IMR-90 (cell line): ENCODE measurements around the gene AOPEP. TPM values are rescaled to one million over a fixed set of nuclear protein-coding genes. Genes with fewer than 3 reads are reported as not detected.

Experiments used
- ATAC-seq: fragments of 200-7000 bp; cut with Tn5 transposase; 2 replicates; pipeline ENCODE4 v1.9.1; 2020; ENCODE audit warnings: low read depth, mild to moderate bottlenecking, moderate library complexity
- BruUV-seq: library from RNA; stranded (reverse); fragments of 400-500 nt; replicated peaks from 2 replicates; lab custom pipeline; 2021; lab: Mats Ljungman, UMichigan
- CTCF ChIA-PET: fragments of 300-600 bp; formaldehyde crosslinking; extraction: SDS; loops from one replicate; lab custom pipeline; 2021; ENCODE audit warnings: antibody characterized with exemption; lab: Yijun Ruan, JAX
- POLR2A ChIA-PET: fragments of 300-600 bp; sonication (Branson Sonifier 250); formaldehyde crosslinking; loops from one replicate; lab custom pipeline; 2022; ENCODE audit warnings: antibody characterized with exemption; ENCODE audit not compliant: unreplicated experiment; lab: Charles Lee
- DNase-seq: peaks from one replicate; pipeline ENCODE4 v3.0.0; 2013
- H2AFZ ChIP-seq: replicated peaks from 2 replicates; pipeline ENCODE3; 2013; ENCODE audit warnings: low read length, mild to moderate bottlenecking; ENCODE audit not compliant: poor library complexity
- H2AK5ac ChIP-seq: 2 replicates; pipeline ENCODE4 v1.6.1; 2013; ENCODE audit warnings: low read depth, low read length, inconsistent platforms
- H2AK9ac ChIP-seq: replicated peaks from 2 replicates; pipeline ENCODE3; 2013; ENCODE audit warnings: mild to moderate bottlenecking, low read depth, low read length, moderate library complexity; ENCODE audit not compliant: poor library complexity
- H2BK120ac ChIP-seq: 2 replicates; pipeline ENCODE4 v1.6.1; 2013; ENCODE audit warnings: low read depth, low read length, inconsistent platforms
- H2BK15ac ChIP-seq: 3 replicates; pipeline ENCODE4 v1.6.1; 2013; ENCODE audit warnings: low read depth, low read length, inconsistent platforms
- H2BK20ac ChIP-seq: 2 replicates; pipeline ENCODE4 v1.6.1; 2013; ENCODE audit warnings: low read depth, mild to moderate bottlenecking, inconsistent platforms, low read length, moderate library complexity
- H2BK5ac ChIP-seq: 2 replicates; pipeline ENCODE4 v1.6.1; 2013; ENCODE audit warnings: mild to moderate bottlenecking, low read depth, low read length, inconsistent platforms; ENCODE audit not compliant: poor library complexity, severe bottlenecking
- H3K14ac ChIP-seq: replicated peaks from 2 replicates; pipeline ENCODE4 v1.6.1; 2013; ENCODE audit warnings: low read depth, low read length, inconsistent platforms
- H3K18ac ChIP-seq: 2 replicates; pipeline ENCODE4 v1.6.1; 2013; ENCODE audit warnings: low read depth, low read length, control low read depth
- H3K23ac ChIP-seq: 2 replicates; pipeline ENCODE4 v1.6.1; 2013; ENCODE audit warnings: low read depth, low read length, inconsistent platforms
- H3K27ac ChIP-seq: 2 replicates; pipeline ENCODE4 v1.5.1; 2013; ENCODE audit warnings: mild to moderate bottlenecking, control low read depth, low read length; ENCODE audit not compliant: insufficient read depth
- H3K27me3 ChIP-seq: 2 replicates; pipeline ENCODE4 v1.6.1; 2013; ENCODE audit warnings: low read length; ENCODE audit not compliant: control insufficient read depth, insufficient read depth
- H3K36me3 ChIP-seq: 2 replicates; pipeline ENCODE4 v1.6.1; 2013; ENCODE audit warnings: low read length, mixed read lengths; ENCODE audit not compliant: control insufficient read depth, insufficient read depth
- H3K4ac ChIP-seq: 2 replicates; pipeline ENCODE4 v1.6.1; 2013; ENCODE audit warnings: low read depth, low read length, inconsistent platforms
- H3K4me1 ChIP-seq: 2 replicates; pipeline ENCODE4 v1.6.1; 2013; ENCODE audit warnings: low read length, mixed read lengths; ENCODE audit not compliant: control insufficient read depth, insufficient read depth
- H3K4me2 ChIP-seq: 2 replicates; pipeline ENCODE4 v1.6.1; 2013; ENCODE audit warnings: low read depth, mild to moderate bottlenecking, control low read depth, low read length, moderate library complexity
- H3K4me3 ChIP-seq: 2 replicates; pipeline ENCODE4 v1.5.1; 2013; ENCODE audit warnings: low read depth, mild to moderate bottlenecking, control low read depth, low read length, moderate library complexity; ENCODE audit not compliant: insufficient read depth
- H3K56ac ChIP-seq: 2 replicates; pipeline ENCODE4 v1.6.1; 2013; ENCODE audit warnings: low read length, inconsistent platforms; ENCODE audit not compliant: insufficient read depth; ENCODE audit errors: extremely low read depth
- H3K79me1 ChIP-seq, 2 experiments: 2 replicates each; pipeline ENCODE4 v1.6.1; 2013; ENCODE audit warnings: low read length in 2 of 2, inconsistent platforms in 1 of 2, low read depth in 1 of 2
- H3K9ac ChIP-seq: 2 replicates; pipeline ENCODE4 v1.6.1; 2013; ENCODE audit warnings: low read depth, low read length, control low read depth
- H3K9me1 ChIP-seq: 2 replicates; pipeline ENCODE4 v1.6.1; 2013; ENCODE audit warnings: low read length, inconsistent platforms; ENCODE audit not compliant: insufficient read depth
- H3K9me3 ChIP-seq: 2 replicates; pipeline ENCODE4 v1.6.1; 2013; ENCODE audit warnings: low read length; ENCODE audit not compliant: control insufficient read depth, insufficient read depth
- H4K20me1 ChIP-seq: 2 replicates; pipeline ENCODE4 v1.6.1; 2013; ENCODE audit warnings: low read length, inconsistent platforms; ENCODE audit not compliant: insufficient read depth
- H4K5ac ChIP-seq: 2 replicates; pipeline ENCODE4 v1.6.1; 2013; ENCODE audit warnings: mild to moderate bottlenecking, low read depth, low read length, control low read depth
- H4K8ac ChIP-seq, 2 experiments: 2 replicates each; pipeline ENCODE4 v1.6.1; 2013; ENCODE audit warnings: low read depth in 2 of 2, low read length in 2 of 2, control low read depth in 1 of 2, inconsistent platforms in 1 of 2
- H4K91ac ChIP-seq: 2 replicates; pipeline ENCODE4 v1.6.1; 2013; ENCODE audit warnings: low read depth, low read length, inconsistent platforms; ENCODE audit not compliant: insufficient read depth
- BHLHE40 ChIP-seq: fragments of 150-350 bp; IDR thresholded peaks from 2 replicates; pipeline ENCODE4 v1.6.1; 2016; ENCODE audit warnings: mild to moderate bottlenecking, low read depth, low read length
- CEBPB ChIP-seq: IDR thresholded peaks from 2 replicates; pipeline ENCODE4 v1.6.1; 2012; ENCODE audit warnings: low read depth, low read length, improper control_type of control experiment
- CHD1 ChIP-seq: IDR thresholded peaks from 2 replicates; pipeline ENCODE4 v1.6.1; 2012; ENCODE audit warnings: low read depth, low read length, improper control_type of control experiment
- CTCF ChIP-seq: conservative IDR thresholded peaks from 2 replicates; pipeline ENCODE4 v1.5.1; 2012; ENCODE audit warnings: mild to moderate bottlenecking, low read depth, low read length, improper control_type of control experiment
- ELK1 ChIP-seq: fragments of 150-350 bp; IDR thresholded peaks from 2 replicates; pipeline ENCODE4 v1.6.1; 2016; ENCODE audit warnings: low read depth, mild to moderate bottlenecking, low read length, moderate library complexity, borderline replicate concordance
- MAZ ChIP-seq: IDR thresholded peaks from 2 replicates; pipeline ENCODE4 v1.6.1; 2012; ENCODE audit warnings: low read depth, mild to moderate bottlenecking, low read length, improper control_type of control experiment, moderate library complexity, borderline replicate concordance
- MXI1 ChIP-seq: IDR thresholded peaks from 2 replicates; pipeline ENCODE4 v1.6.1; 2012; ENCODE audit warnings: low read depth, mild to moderate bottlenecking, low read length, moderate library complexity, borderline replicate concordance
- NFE2L2 ChIP-seq: fragments of 150-350 bp; IDR thresholded peaks from 2 replicates; pipeline ENCODE4 v1.6.1; 2016; ENCODE audit warnings: low read depth, mild to moderate bottlenecking, low read length
- RCOR1 ChIP-seq: IDR thresholded peaks from 2 replicates; pipeline ENCODE4 v1.6.1; 2012; ENCODE audit warnings: mild to moderate bottlenecking, low read length, improper control_type of control experiment; ENCODE audit not compliant: insufficient replicate concordance
- USF2 ChIP-seq: fragments of 150-350 bp; IDR thresholded peaks from 2 replicates; pipeline ENCODE4 v1.6.1; 2017; ENCODE audit warnings: mild to moderate bottlenecking, antibody characterized with exemption, low read length, low read depth
- WGBS, 2 experiments: methylation state at CpG; one replicate each; pipeline versions ENCODE4 v1.1.5 to v1.1.7; 2013; ENCODE audit warnings: missing lambda C conversion rate in 2 of 2; ENCODE audit not compliant: insufficient read length in 1 of 2; ENCODE audit errors: extremely low coverage in 2 of 2; 5-methylcytosine and 5-hydroxymethylcytosine counted together
- dilution Hi-C: fragments of 300-500 bp; cut with HindIII; formaldehyde crosslinking; loops from one replicate; pipeline ENCODE4 v1.14.3; 2018; ENCODE audit warnings: low sequenced_read_pairs; ENCODE audit not compliant: unreplicated experiment
- in situ Hi-C: fragments of 300-500 bp; cut with MboI; formaldehyde crosslinking; loops from 3 replicates; pipeline ENCODE4 v1.14.3; 2019; ENCODE audit warnings: low sequenced_read_pairs, inconsistent platforms, mixed read lengths
- intact Hi-C: fragments of 100-400 bp; cut with micrococcal nuclease; formaldehyde crosslinking; loops from 2 replicates; pipeline ENCODE4 v1.10.0; 2022
- polyA plus RNA-seq, 3 experiments: library from polyadenylated mRNA; depleted of rRNA; stranded (reverse); fragments of >200 nt; gene quantifications; 2 replicates each; pipeline ENCODE4 v1.2.3, GENCODE V29; 2012; ENCODE audit warnings: low replicate concordance in 1 of 3
- total RNA-seq: library from RNA; depleted of rRNA; stranded (reverse); fragments of >200 nt; gene quantifications from 2 replicates; pipeline ENCODE4 v1.2.3, GENCODE V29; 2012

Gene AOPEP
- total and polyA plus RNA-seq, 2 of the 4 experiments (the other 2 are of a cell fraction) = 34.9 to 38.7 TPM

GRCh38 chr9:95014917-95015316 lies 288.4 kb downstream of the AOPEP start:
- Histone ChIP-seq H2BK120ac (no peak overlapping the region), H2BK15ac (no peak overlapping the region), H3K4ac (no peak overlapping the region), H2AFZ (no peak overlapping the region), H3K36me3 (peaks cover 30% of the 10 kb centered on the region), H4K20me1 (peaks cover 21% of the 10 kb centered on the region), H3K27me3 (no peaks in the 10 kb centered on the region), H3K14ac (no peak overlapping the region), H2BK20ac (no peak overlapping the region), H4K91ac (no peak overlapping the region), H3K9ac (no peak overlapping the region), H3K9me1 (peaks cover 27% of the 10 kb centered on the region), H3K4me2 (no peak overlapping the region), H2BK5ac (peak overlapping the region; percentile 81), H3K18ac (no peak overlapping the region), H3K56ac (no peak overlapping the region), H2AK9ac (no peak overlapping the region), H3K27ac (no peak overlapping the region), H2AK5ac (no peak overlapping the region), H4K8ac (peak overlapping the region in 1 of 2 experiments; percentile 4; a peak in 1 of 4 replicates), H3K4me1 (peaks cover 29% of the 10 kb centered on the region), H4K5ac (no peak overlapping the region), H3K4me3 (no peak overlapping the region), H3K79me1 (peaks cover 32 to 68% of the 10 kb centered on the region in 2 experiments), H3K23ac (0 out of 2 replicates have a peak overlapping the region, but pooled peaks have one; percentile 48), H3K9me3 (no peaks in the 10 kb centered on the region)
- in situ Hi-C loops = no loop called here
- BruUV-seq = no TSS peak
- ChIA-PET CTCF (no interaction called here), POLR2A (no interaction called here)
- no CpG with 5 or more reads among the region's 2 CpGs for WGBS, 2 experiments
- TF ChIP-seq CEBPB (no peak), CHD1 (no peak), NFE2L2 (no peak), ELK1 (no peak), MAZ (no peak), CTCF (no peak), USF2 (no peak), RCOR1 (no peak), MXI1 (no peak), BHLHE40 (no peak)
- DNase-seq (no peak), ATAC-seq (no peak)
- intact Hi-C loops = no loop called here
- dilution Hi-C loops = no loop called here
